Stomach (tissue), 4 donors: ENCODE data around the gene CREB5.

Experiments used
- POLR2A ChIP-seq, 4 donors: fragments of 450-650 bp; IDR thresholded peaks; one replicate each; pipeline ENCODE4 v1.6.1; 2016; ENCODE audit warnings: antibody characterized with exemption in 4 of 4, control low read depth in 2 of 4, mild to moderate bottlenecking in 1 of 4, moderate library complexity in 1 of 4
- TF ChIP-seq, protein P1 (sequence below), 7 experiments: fragments of 450-650 bp in 4 of 7; fragments of 200-600 bp in 3 of 7; sonication (generic) in 3 of 7; IDR thresholded peaks; one replicate each; pipeline ENCODE4 v1.5.1; 2016 to 2019; ENCODE audit warnings: antibody characterized with exemption in 7 of 7, control low read depth in 2 of 7, mild to moderate bottlenecking in 1 of 7

DNA sequence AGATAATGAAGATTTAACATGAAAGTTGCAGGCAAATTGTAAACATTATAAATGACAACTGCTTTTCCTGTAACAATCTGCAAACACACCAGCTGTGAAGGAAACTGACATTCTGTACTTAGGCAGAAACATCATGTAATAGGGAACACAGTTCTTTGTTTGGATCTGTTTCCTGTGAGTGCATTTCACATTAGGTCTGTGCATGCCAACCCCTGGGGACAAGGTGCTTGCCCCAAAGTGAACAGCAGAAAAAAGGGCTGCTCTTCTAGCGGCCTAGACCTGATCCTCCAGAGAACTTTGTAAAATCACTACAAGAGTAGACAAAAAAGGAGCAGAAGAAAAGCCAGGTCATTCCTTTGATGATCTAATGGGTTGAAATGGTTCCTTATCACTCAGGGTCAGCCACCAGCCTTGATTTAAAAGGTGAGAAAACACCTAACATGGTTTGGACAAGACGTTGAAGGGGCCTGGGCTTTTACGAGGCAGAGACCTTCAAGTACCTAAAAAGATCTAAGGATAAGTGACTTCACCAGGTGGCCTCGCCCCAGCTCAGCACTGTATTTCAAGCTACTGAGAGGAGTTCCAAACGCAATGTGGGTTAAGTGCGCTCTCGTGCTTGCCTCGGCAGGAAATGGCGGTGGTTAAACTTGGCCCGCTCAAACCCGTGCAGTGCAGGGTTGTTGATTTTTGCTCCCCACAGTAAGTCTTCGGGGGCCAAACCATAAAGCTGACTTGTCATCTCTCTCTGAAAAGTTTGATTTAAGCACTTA is 249.7 kb downstream of the CREB5 start:
- TF ChIP-seq, protein P1, sequence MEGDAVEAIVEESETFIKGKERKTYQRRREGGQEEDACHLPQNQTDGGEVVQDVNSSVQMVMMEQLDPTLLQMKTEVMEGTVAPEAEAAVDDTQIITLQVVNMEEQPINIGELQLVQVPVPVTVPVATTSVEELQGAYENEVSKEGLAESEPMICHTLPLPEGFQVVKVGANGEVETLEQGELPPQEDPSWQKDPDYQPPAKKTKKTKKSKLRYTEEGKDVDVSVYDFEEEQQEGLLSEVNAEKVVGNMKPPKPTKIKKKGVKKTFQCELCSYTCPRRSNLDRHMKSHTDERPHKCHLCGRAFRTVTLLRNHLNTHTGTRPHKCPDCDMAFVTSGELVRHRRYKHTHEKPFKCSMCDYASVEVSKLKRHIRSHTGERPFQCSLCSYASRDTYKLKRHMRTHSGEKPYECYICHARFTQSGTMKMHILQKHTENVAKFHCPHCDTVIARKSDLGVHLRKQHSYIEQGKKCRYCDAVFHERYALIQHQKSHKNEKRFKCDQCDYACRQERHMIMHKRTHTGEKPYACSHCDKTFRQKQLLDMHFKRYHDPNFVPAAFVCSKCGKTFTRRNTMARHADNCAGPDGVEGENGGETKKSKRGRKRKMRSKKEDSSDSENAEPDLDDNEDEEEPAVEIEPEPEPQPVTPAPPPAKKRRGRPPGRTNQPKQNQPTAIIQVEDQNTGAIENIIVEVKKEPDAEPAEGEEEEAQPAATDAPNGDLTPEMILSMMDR (IDR thresholded peaks at IDR 0.05), result no peak
- TF ChIP-seq POLR2A (IDR thresholded peaks at IDR 0.05), result no peak
